Hepatocyte (in vitro differentiated cells): ENCODE measurements around the gene HEXIM2. TPM values are rescaled to one million over a fixed set of nuclear protein-coding genes. Genes with fewer than 3 reads are reported as not detected.

Source experiments
- DNase-seq: peaks from one replicate; pipeline ENCODE4 v3.0.0-alpha.2; 2016; ENCODE audit warnings: low spot score
- H2AFZ ChIP-seq: fragments of 200-600 bp; sonication (generic); 2 replicates; pipeline ENCODE4 v1.6.0; 2016; ENCODE audit warnings: antibody characterized with exemption, mild to moderate bottlenecking
- H3K27ac ChIP-seq: fragments of 200-600 bp; sonication (generic); 2 replicates; pipeline ENCODE4 v1.5.1; 2016; ENCODE audit warnings: mild to moderate bottlenecking
- H3K27me3 ChIP-seq: fragments of 200-600 bp; sonication (generic); 2 replicates; pipeline ENCODE4 v1.6.1; 2016
- H3K36me3 ChIP-seq: fragments of 200-600 bp; sonication (generic); replicated peaks from 2 replicates; pipeline ENCODE4 v1.5.1; 2016; ENCODE audit warnings: low read depth; ENCODE audit not compliant: insufficient read depth
- H3K4me1 ChIP-seq: fragments of 200-600 bp; sonication (generic); 2 replicates; pipeline ENCODE4 v1.5.1; 2016; ENCODE audit warnings: mild to moderate bottlenecking, moderate library complexity; ENCODE audit not compliant: insufficient read depth
- H3K4me2 ChIP-seq: fragments of 200-600 bp; sonication (generic); 2 replicates; pipeline ENCODE4 v1.6.0; 2016
- H3K4me3 ChIP-seq: fragments of 200-600 bp; sonication (generic); 2 replicates; pipeline ENCODE4 v1.5.1; 2016; ENCODE audit warnings: mild to moderate bottlenecking
- H3K79me2 ChIP-seq: fragments of 200-600 bp; sonication (generic); 2 replicates; pipeline ENCODE4 v1.6.0; 2017; ENCODE audit warnings: mild to moderate bottlenecking
- H3K9me2 ChIP-seq: fragments of 200-600 bp; sonication (generic); replicated peaks from 2 replicates; pipeline ENCODE4 v1.6.0; 2017; ENCODE audit warnings: mild to moderate bottlenecking; ENCODE audit not compliant: insufficient read depth
- H3K9me3 ChIP-seq: fragments of 200-600 bp; sonication (generic); 2 replicates; pipeline ENCODE4 v1.5.1; 2016; ENCODE audit warnings: low read depth, mild to moderate bottlenecking
- H4K20me1 ChIP-seq: fragments of 200-600 bp; sonication (generic); 2 replicates; pipeline ENCODE4 v1.6.0; 2016; ENCODE audit warnings: mild to moderate bottlenecking; ENCODE audit not compliant: insufficient read depth, poor library complexity, severe bottlenecking
- EZH2 ChIP-seq: fragments of 200-600 bp; sonication (generic); IDR thresholded peaks from 2 replicates; pipeline ENCODE4 v1.6.1; 2016; ENCODE audit warnings: antibody characterized with exemption, mild to moderate bottlenecking, borderline replicate concordance
- EZH2phosphoT487 ChIP-seq: fragments of 200-600 bp; sonication (generic); IDR thresholded peaks from one replicate; pipeline ENCODE4 v1.6.1; 2018; ENCODE audit warnings: antibody characterized with exemption, mild to moderate bottlenecking, low read depth, moderate library complexity; ENCODE audit not compliant: unreplicated experiment, severe bottlenecking
- WGBS: methylation state at CpG from one replicate; pipeline ENCODE4 v1.1.6; 2016; ENCODE audit warnings: low lambda C conversion rate; ENCODE audit errors: missing lambda C conversion rate; 5-methylcytosine and 5-hydroxymethylcytosine counted together
- polyA plus RNA-seq: library from polyadenylated mRNA; unstranded; fragments of >200 nt; fragmentation: Nextera tagmentation; extraction: Ambion mirVana; gene quantifications from 2 replicates; pipeline ENCODE4 v1.2.1, GENCODE V29; 2016
- total RNA-seq: library from RNA; depleted of rRNA; stranded (reverse); fragments of >200 nt; gene quantifications from 2 replicates; pipeline ENCODE4 v1.2.3, GENCODE V29; 2014
- TF ChIP-seq, protein P1 (sequence below): fragments of 200-600 bp; sonication (generic); IDR thresholded peaks from 2 replicates; pipeline ENCODE4 v1.5.1; 2016; ENCODE audit warnings: antibody characterized with exemption, mild to moderate bottlenecking; ENCODE audit not compliant: poor library complexity

Gene HEXIM2
- total and polyA plus RNA-seq, 2 experiments from 2014 or later = 7.6 to 12.2 TPM

DNA sequence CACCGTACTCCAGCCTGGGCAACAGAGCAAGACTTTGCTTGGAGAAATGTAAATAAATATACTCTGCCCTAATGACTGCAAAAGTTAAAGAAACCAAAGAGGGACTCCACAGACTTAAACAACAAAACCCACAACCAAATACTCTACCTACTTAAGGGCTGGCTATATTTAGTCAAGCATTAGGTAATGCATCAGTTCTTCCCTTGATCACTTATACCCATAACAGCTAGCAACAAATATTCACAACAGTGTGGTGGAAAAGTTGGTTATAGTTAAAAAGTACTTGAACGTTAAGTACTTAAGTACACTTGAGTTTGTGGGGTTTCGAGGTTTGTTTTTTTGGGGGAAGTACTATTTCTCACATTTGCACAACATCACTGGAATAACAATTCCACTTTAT lies 5.4 kb upstream of the HEXIM2 start:
- TF ChIP-seq EZH2 (no peak), EZH2phosphoT487 (no peak)
- TF ChIP-seq, protein P1, sequence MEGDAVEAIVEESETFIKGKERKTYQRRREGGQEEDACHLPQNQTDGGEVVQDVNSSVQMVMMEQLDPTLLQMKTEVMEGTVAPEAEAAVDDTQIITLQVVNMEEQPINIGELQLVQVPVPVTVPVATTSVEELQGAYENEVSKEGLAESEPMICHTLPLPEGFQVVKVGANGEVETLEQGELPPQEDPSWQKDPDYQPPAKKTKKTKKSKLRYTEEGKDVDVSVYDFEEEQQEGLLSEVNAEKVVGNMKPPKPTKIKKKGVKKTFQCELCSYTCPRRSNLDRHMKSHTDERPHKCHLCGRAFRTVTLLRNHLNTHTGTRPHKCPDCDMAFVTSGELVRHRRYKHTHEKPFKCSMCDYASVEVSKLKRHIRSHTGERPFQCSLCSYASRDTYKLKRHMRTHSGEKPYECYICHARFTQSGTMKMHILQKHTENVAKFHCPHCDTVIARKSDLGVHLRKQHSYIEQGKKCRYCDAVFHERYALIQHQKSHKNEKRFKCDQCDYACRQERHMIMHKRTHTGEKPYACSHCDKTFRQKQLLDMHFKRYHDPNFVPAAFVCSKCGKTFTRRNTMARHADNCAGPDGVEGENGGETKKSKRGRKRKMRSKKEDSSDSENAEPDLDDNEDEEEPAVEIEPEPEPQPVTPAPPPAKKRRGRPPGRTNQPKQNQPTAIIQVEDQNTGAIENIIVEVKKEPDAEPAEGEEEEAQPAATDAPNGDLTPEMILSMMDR = no peak
- Histone ChIP-seq H3K9me2 (no peaks in the 10 kb centered on the region), H3K4me1 (peaks cover 28% of the 10 kb centered on the region), H3K9me3 (no peaks in the 10 kb centered on the region), H3K27ac (no peak overlapping the region), H3K79me2 (peaks cover 77% of the 10 kb centered on the region), H3K4me3 (no peak overlapping the region), H3K27me3 (no peaks in the 10 kb centered on the region), H4K20me1 (peaks cover 6% of the 10 kb centered on the region), H2AFZ (no peak overlapping the region), H3K36me3 (no peaks in the 10 kb centered on the region), H3K4me2 (no peak overlapping the region)
- WGBS = 96% methylated on average over 3 of the region's 3 CpGs
- DNase-seq = no peak

DNA sequence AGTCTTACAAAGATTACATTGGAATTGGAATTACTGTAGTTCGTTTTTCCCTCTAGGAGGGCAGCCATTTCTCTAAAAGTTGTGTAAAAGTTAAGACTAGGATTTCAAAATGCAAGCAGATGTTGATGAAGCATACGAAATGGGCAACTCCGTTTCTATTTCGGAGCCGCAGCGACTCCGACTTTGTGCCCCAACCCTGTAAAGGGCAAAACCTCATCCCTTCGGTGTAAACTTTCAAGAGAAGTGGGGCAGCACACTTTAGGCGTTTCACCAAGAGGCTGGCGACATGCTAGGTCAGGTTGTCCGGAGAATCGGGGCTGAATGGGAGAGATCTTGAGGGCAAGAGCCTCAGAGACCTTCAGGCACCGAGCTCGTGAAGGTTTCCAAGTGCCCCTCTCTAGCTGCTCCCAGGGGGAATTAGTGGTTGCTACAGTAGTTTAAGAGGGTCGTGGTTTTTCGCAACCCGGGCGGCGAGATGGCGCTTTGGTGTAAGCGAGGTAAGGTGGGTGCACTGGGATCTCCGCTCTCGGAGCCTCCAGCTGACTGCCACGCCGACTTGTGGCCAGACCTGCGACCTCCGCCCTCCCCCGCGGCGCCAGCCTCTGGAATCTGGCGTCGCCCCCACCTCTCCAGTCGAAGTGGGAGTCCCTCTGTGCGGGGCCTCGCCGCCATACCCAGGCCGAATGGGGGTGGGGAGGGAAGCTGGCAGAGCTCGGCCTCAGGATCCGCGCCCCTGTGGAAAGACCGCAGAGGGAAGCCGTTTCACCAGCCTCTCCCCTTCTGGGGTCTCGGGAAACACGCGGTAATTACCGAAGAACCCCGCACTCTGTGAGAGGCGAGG lies 1.0 kb upstream of the HEXIM2 start:
- under 1% methylated on average over 46 of the region's 48 CpGs for WGBS
- no peaks in the 10 kb centered on the region for H3K36me3 ChIP-seq
- no peaks in the 10 kb centered on the region for H3K9me2 ChIP-seq
- H3K79me2 ChIP-seq = peaks cover 48% of the 10 kb centered on the region
- TF ChIP-seq, protein P1 = peak; percentile 32
- no peak for TF ChIP-seq EZH2phosphoT487
- DNase-seq = peak; percentile 91
- H3K4me1 ChIP-seq = peaks cover 29% of the 10 kb centered on the region
- H3K27me3 ChIP-seq = no peaks in the 10 kb centered on the region
- no peaks in the 10 kb centered on the region for H4K20me1 ChIP-seq
- H3K9me3 ChIP-seq = no peaks in the 10 kb centered on the region
- H3K27ac ChIP-seq = peak overlapping the region; percentile 98
- H2AFZ ChIP-seq = no peak overlapping the region
- peak overlapping the region; percentile 64 for H3K4me3 ChIP-seq
- peak overlapping the region; percentile 81 for H3K4me2 ChIP-seq

DNA sequence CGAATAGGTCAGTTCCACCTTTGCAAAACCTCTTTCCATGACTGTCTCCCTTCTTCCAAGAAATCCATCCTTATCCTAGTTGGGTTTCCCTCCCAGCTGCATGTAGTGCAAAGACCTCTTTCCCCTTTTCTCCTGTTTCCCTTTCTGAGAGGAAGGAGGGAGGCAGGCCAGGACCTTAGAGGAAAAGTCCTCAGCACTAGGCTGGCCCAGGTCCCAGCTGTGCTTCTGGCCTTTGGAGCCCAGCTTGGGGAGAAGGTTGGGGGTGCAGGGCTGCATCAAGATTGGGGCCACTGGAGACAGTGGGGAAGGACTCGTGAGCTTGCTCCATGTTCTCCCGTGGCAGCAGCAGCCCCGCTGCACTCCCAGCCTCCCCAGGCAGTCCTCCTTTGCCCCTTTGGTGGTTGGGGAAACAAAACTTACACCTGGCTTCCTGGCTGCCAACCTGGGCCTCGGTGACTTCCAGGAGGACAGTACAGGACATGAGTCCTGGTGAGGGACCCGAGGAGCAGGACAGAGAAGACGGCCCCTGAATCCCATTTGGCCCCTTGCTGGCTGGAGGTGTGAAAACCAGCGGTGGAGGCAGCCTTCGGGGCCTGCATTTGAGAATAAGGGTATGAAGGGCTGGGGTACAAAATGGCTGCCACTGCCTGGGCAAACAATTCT lies 481 bp downstream of the HEXIM2 start:
- H2AFZ ChIP-seq = peak overlapping the region; percentile 18
- no peak for DNase-seq
- peaks cover 33% of the 10 kb centered on the region for H3K79me2 ChIP-seq
- peak overlapping the region; percentile 69 for H3K4me2 ChIP-seq
- TF ChIP-seq, protein P1 = no peak
- TF ChIP-seq EZH2 = no peak
- no peak for TF ChIP-seq EZH2phosphoT487
- 73% methylated on average over 9 of the region's 9 CpGs for WGBS
- H4K20me1 ChIP-seq = no peaks in the 10 kb centered on the region
- H3K4me3 ChIP-seq = no peak overlapping the region
- no peaks in the 10 kb centered on the region for H3K9me2 ChIP-seq
- peak overlapping the region; percentile 24 for H3K27ac ChIP-seq
- H3K27me3 ChIP-seq = no peaks in the 10 kb centered on the region
- no peaks in the 10 kb centered on the region for H3K36me3 ChIP-seq
- no peaks in the 10 kb centered on the region for H3K9me3 ChIP-seq
- peaks cover 29% of the 10 kb centered on the region for H3K4me1 ChIP-seq
